HUES64 (cell line): ENCODE results near the gene ASIC1.

Source experiments
- H3K27ac ChIP-seq: 2 replicates; pipeline ENCODE4 v1.7.0; 2013; ENCODE audit warnings: low read depth, low read length, inconsistent platforms
- H3K27me3 ChIP-seq: 2 replicates; pipeline ENCODE4 v1.6.1; 2013; ENCODE audit warnings: mild to moderate bottlenecking, low read length; ENCODE audit not compliant: insufficient read depth
- H3K36me3 ChIP-seq: 2 replicates; pipeline ENCODE4 v1.6.1; 2013; ENCODE audit warnings: mild to moderate bottlenecking, low read length; ENCODE audit not compliant: insufficient read depth
- H3K4me1 ChIP-seq: 2 replicates; pipeline ENCODE4 v1.6.1; 2013; ENCODE audit warnings: mild to moderate bottlenecking, low read length, moderate library complexity; ENCODE audit not compliant: insufficient read depth
- H3K4me3 ChIP-seq: 2 replicates; pipeline ENCODE4 v1.5.1; 2013; ENCODE audit warnings: mild to moderate bottlenecking, low read length, moderate library complexity
- H3K9ac ChIP-seq: 2 replicates; pipeline ENCODE4 v1.6.1; 2013; ENCODE audit warnings: mild to moderate bottlenecking, low read depth, low read length
- H3K9me3 ChIP-seq: 2 replicates; pipeline ENCODE4 v1.6.1; 2013; ENCODE audit warnings: low read depth, low read length; ENCODE audit not compliant: insufficient read depth
- WGBS: fragments of 150-250, 120-280 bp; methylation state at CpG from one replicate; pipeline ENCODE4 v1.1.7; 2013; ENCODE audit warnings: missing lambda C conversion rate; 5-methylcytosine and 5-hydroxymethylcytosine counted together

The ASIC1 gene

GRCh38 chr12:50127546-50127945, 70.2 kb downstream of the ASIC1 start:
- H3K36me3 ChIP-seq = peaks cover 34% of the 10 kb centered on the region
- no peak overlapping the region for H3K27ac ChIP-seq
- 95% methylated on average over 2 of the region's 2 CpGs for WGBS
- H3K27me3 ChIP-seq = no peaks in the 10 kb centered on the region
- H3K4me1 ChIP-seq = no peaks in the 10 kb centered on the region
- H3K4me3 ChIP-seq = no peak overlapping the region
- H3K9me3 ChIP-seq = no peaks in the 10 kb centered on the region
- no peak overlapping the region for H3K9ac ChIP-seq

- Histone ChIP-seq H3K36me3 (peaks cover 52% of the 10 kb centered on the region), H3K9ac (no peak overlapping the region), H3K4me3 (no peak overlapping the region), H3K27ac (no peak overlapping the region), H3K4me1 (no peaks in the 10 kb centered on the region), H3K27me3 (no peaks in the 10 kb centered on the region), H3K9me3 (no peaks in the 10 kb centered on the region)
- 95% methylated on average over 4 of the region's 4 CpGs for WGBS
Measured at GRCh38 chr12:50129290-50129689, 71.9 kb downstream of the ASIC1 start.

GRCh38 chr12:50132505-50133135, 75.2 kb downstream of the ASIC1 start:
- Histone ChIP-seq H3K9me3 (no peaks in the 10 kb centered on the region), H3K27me3 (no peaks in the 10 kb centered on the region), H3K27ac (no peak overlapping the region), H3K4me3 (no peak overlapping the region), H3K4me1 (no peaks in the 10 kb centered on the region), H3K36me3 (peaks cover 84% of the 10 kb centered on the region), H3K9ac (no peak overlapping the region)
- 93% methylated on average over 2 of the region's 2 CpGs for WGBS
